Measurements from ENCODE around the gene ALG8.
"Not testable (repeated sequence)": the region's sequence is repeated elsewhere in the genome, so short reads cannot be mapped to it uniquely, and the experiment has no call there.

The ALG8 gene

GRCh38 chr11:78179459-78180071 is 40.1 kb upstream of the ALG8 start:
- no peak for DNase-seq
- no peak overlapping the region for H3K4me3 ChIP-seq (ENCODE audit: low read depth, low read length)
- TF ChIP-seq, protein P1, sequence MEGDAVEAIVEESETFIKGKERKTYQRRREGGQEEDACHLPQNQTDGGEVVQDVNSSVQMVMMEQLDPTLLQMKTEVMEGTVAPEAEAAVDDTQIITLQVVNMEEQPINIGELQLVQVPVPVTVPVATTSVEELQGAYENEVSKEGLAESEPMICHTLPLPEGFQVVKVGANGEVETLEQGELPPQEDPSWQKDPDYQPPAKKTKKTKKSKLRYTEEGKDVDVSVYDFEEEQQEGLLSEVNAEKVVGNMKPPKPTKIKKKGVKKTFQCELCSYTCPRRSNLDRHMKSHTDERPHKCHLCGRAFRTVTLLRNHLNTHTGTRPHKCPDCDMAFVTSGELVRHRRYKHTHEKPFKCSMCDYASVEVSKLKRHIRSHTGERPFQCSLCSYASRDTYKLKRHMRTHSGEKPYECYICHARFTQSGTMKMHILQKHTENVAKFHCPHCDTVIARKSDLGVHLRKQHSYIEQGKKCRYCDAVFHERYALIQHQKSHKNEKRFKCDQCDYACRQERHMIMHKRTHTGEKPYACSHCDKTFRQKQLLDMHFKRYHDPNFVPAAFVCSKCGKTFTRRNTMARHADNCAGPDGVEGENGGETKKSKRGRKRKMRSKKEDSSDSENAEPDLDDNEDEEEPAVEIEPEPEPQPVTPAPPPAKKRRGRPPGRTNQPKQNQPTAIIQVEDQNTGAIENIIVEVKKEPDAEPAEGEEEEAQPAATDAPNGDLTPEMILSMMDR (IDR thresholded peaks at IDR 0.05; ENCODE audit: low read depth, low read length, missing control alignments), result no peak
- in situ Hi-C loops (cut with HindIII; ENCODE audit: low pct_ligation_motif_present, low sequenced_read_pairs), result no loop called here
- H3K27me3 ChIP-seq (replicated peaks), result no peaks in the 10 kb centered on the region
- H3K27ac ChIP-seq, result no peak overlapping the region
- peaks cover 25% of the 10 kb centered on the region for H3K36me3 ChIP-seq (replicated peaks)

DNA sequence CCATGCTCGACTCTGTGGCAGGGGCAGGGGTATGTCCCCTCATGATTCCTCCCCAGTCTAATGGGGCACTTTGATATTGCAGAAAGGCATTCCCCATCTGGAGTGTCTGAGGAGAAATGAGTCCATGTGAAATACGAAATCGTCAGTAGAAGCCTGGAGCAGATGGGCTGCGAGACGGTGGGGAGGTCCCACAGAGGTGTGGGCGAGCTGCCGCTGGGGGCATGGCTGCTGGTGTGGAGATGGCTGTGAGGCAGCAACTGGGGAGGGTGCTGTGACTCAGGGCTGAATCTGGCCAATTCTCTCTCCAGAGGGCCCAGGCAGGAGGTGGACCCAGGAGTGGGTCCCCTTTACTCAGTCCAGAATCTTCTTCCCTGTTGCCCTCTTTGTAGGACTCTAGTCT is 37.8 kb upstream of the ALG8 start:
- no peak for DNase-seq
- in situ Hi-C loops (cut with HindIII; ENCODE audit: low pct_ligation_motif_present, low sequenced_read_pairs), result no loop called here
- no peak overlapping the region for H3K27ac ChIP-seq
- no peaks in the 10 kb centered on the region for H3K27me3 ChIP-seq (replicated peaks)
- H3K4me3 ChIP-seq (ENCODE audit: low read depth, low read length), result no peak overlapping the region
- peaks cover 33% of the 10 kb centered on the region for H3K36me3 ChIP-seq (replicated peaks)
- TF ChIP-seq, protein P1 (IDR thresholded peaks at IDR 0.05; ENCODE audit: low read depth, low read length, missing control alignments), result no peak

GRCh38 chr11:78176605-78177141 is 37.2 kb upstream of the ALG8 start:
- H3K36me3 ChIP-seq (replicated peaks), result peaks cover 33% of the 10 kb centered on the region
- in situ Hi-C loops (cut with HindIII; ENCODE audit: low pct_ligation_motif_present, low sequenced_read_pairs), result no loop called here

GRCh38 chr11:78175862-78176261 is 36.4 kb upstream of the ALG8 start:
- H3K27ac ChIP-seq; DNase-seq; H3K4me3 ChIP-seq (ENCODE audit: low read depth, low read length); in situ Hi-C loops (cut with HindIII; ENCODE audit: low pct_ligation_motif_present, low sequenced_read_pairs); H3K27me3 ChIP-seq (replicated peaks): not testable (repeated sequence)
- peaks cover 31% of the 10 kb centered on the region for H3K36me3 ChIP-seq (replicated peaks)

More at GRCh38 chr11:78176605-78177141, 37.2 kb upstream of the ALG8 start:
- Histone ChIP-seq H3K27me3 (replicated peaks) (no peaks in the 10 kb centered on the region), H3K27ac (no peak overlapping the region), H3K4me3 (ENCODE audit: low read depth, low read length) (no peak overlapping the region)
- TF ChIP-seq, protein P1 (IDR thresholded peaks at IDR 0.05; ENCODE audit: low read depth, low read length, missing control alignments), result no peak
- DNase-seq, result no peak

- peak overlapping the region; percentile 99 for H3K27ac ChIP-seq
- in situ Hi-C loops (cut with HindIII; ENCODE audit: low pct_ligation_motif_present, low sequenced_read_pairs), result no loop called here
- no peak overlapping the region for H3K4me3 ChIP-seq (ENCODE audit: low read depth, low read length)
- H3K27me3 ChIP-seq (replicated peaks), result no peaks in the 10 kb centered on the region
- no peak for DNase-seq
- TF ChIP-seq, protein P1 (IDR thresholded peaks at IDR 0.05; ENCODE audit: low read depth, low read length, missing control alignments), result no peak
- H3K36me3 ChIP-seq (replicated peaks), result peaks cover 23% of the 10 kb centered on the region
Observed at GRCh38 chr11:78171951-78172350, 32.5 kb upstream of the ALG8 start.

- Histone ChIP-seq H3K36me3 (replicated peaks) (peaks cover 13% of the 10 kb centered on the region), H3K27me3 (replicated peaks) (no peaks in the 10 kb centered on the region), H3K4me3 (ENCODE audit: low read depth, low read length) (no peak overlapping the region), H3K27ac (peak overlapping the region; percentile 99)
- peak; percentile 47 for DNase-seq
- TF ChIP-seq, protein P1 (IDR thresholded peaks at IDR 0.05; ENCODE audit: low read depth, low read length, missing control alignments), result no peak
- in situ Hi-C loops (cut with HindIII; ENCODE audit: low pct_ligation_motif_present, low sequenced_read_pairs), result no loop called here
Observed at GRCh38 chr11:78170874-78171549, 31.6 kb upstream of the ALG8 start.
